Measurements from ENCODE around the gene GLUL.

GLUL gene
- 66.1 to 90.1 reads per million in 2 experiments for total RNA-seq

- peak; percentile 33 for DNase-seq (ENCODE audit: low read depth)
Measured at GRCh38 chr1:182391362-182392049, at the start of gene GLUL. Gene GLUL (minus strand): TSS chr1:182391790. CDS start chr1:182388737, 3,053 bp downstream.

DNA sequence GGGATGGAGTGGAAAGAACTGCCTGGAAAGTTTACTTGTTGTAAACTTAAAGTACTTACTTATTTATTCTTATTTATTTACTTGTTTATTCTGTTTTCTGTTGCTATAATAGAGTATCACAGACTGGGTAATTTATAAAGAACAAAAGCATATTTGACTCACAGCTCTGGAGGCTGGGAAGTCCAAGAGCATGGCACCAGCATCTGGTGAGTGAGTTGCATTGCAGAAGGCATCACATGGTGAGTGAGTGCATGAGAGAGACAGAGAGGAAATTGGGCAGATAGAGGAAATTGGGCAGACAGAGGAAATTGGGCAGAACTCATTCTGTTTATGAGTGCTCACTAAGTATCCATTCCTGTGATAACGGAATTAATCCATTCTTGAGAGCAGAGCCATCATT is 46.7 kb upstream of the GLUL start:
- DNase-seq (ENCODE audit: low read depth) = no peak

- no peak for DNase-seq (ENCODE audit: low read depth)
Measured at GRCh38 chr1:182433580-182433979, 42.0 kb upstream of the GLUL start.

DNA sequence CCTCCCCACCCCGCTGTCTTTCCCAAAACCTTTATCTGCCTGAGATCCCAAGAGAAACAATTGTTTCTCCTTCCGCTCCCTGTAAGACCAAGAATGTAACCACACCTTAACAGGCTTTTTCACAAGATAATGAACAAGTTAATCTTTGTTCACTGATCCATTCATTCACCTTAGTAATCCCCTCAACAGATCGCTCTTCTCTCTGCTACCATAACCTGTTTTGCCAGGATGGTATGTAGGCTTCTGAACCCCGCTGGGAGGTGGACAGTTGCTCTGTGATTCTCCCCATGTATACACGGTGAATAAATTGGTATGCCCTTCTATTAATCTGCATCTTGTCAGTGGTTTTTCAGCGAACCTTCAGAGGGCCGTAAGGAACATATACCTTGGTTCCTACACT is 39.7 kb upstream of the GLUL start:
- no peak for DNase-seq (ENCODE audit: low read depth)

GRCh38 chr1:182430263-182431068 is 38.9 kb upstream of the GLUL start:
- no peak for DNase-seq (ENCODE audit: low read depth)

- DNase-seq (ENCODE audit: low read depth) = no peak
Measured at GRCh38 chr1:182428043-182428442, 36.5 kb upstream of the GLUL start.

DNA sequence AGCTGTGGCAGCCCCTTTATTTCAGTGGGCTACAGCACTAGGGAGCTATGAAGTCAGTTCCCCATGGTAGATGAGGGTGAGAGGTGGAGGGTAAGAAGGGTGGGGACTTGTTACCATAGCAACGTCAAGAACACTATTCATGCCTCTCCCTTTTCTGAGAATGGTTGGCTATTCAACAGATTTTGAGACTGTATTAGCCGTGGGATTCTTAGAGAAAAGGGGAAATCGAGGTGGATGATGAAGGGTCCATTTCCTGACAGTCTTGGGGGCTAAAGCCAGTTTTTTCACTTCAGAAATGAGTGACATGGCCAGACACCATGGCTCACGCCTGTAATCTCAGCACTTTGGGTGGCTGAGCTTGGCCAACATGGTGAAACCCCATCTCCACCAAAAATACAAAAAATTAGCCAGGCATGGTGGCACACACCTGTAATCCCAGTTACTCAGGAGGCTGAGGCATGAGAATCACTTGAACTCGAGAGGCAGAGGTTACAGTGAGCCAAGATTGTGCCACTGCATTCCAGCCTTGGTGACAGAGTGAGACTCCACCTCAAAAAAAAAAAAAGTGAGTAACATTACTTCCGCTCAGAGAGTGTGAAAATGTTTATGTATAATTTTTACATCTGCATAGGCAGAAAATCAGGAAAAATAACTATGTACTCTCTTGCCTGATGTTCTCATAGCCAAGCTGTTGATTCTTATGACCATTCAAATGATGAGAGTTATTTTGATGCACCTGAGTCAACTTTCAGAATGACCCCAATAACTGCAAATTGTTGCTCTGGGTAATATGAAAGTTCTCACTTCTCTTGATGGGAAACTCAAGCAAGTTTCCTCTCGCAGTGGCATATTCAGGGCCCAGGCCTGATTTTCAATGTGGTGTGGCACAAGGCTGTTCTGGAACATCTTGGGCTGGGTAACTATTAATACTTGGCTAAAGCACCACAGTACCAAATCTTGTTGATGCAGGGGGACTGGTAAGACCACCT is 35.1 kb upstream of the GLUL start:
- no peak for DNase-seq (ENCODE audit: low read depth)

GRCh38 chr1:182415789-182416188 is 24.2 kb upstream of the GLUL start:
- no peak for DNase-seq (ENCODE audit: low read depth)

- no peak for DNase-seq (ENCODE audit: low read depth)
Measured at GRCh38 chr1:182413969-182414368, 22.4 kb upstream of the GLUL start.

DNA sequence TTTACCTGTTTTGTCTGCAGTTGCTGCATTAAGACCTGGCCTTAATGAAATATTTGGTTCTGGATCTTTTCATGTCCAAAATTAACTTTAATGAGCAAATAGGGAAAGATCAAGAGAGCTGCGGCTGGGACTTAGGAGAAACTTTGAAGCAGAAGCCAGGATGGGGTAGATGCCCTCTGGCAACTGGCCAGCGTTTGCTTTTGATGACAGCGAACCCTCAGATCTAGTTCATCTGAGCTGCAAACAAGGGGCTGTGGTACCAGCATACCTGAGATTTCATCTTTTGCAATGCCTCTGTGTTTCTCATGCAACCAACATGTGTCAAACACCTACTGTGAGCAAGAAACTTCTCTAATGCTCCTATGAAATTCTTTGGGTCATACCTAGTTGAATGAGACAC is 21.9 kb upstream of the GLUL start:
- no peak for DNase-seq (ENCODE audit: low read depth)

GRCh38 chr1:182410620-182411273 is 19.2 kb upstream of the GLUL start:
- DNase-seq (ENCODE audit: low read depth) = no peak

DNA sequence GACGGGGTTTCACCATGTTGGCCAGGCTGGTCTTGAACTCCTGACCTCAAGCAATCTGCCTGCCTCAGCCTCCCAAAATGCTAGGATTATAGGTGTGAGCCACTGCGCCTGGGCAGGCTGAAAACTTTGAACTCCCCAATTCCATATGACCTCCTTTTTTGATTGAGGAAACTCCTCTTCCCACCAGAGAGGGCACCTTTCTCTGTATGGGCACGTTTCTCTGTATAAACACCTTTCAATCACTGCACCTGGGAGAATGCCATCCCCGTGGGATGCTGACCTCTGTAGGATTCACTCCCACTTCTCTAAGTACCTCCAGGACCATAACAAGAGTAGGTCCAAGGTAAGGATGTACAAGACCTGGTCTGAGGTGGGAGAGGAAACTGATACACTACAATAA is 18.5 kb upstream of the GLUL start:
- DNase-seq (ENCODE audit: low read depth) = no peak

- DNase-seq (ENCODE audit: low read depth) = no peak
Measured at GRCh38 chr1:182408435-182409075, 17.0 kb upstream of the GLUL start.

DNA sequence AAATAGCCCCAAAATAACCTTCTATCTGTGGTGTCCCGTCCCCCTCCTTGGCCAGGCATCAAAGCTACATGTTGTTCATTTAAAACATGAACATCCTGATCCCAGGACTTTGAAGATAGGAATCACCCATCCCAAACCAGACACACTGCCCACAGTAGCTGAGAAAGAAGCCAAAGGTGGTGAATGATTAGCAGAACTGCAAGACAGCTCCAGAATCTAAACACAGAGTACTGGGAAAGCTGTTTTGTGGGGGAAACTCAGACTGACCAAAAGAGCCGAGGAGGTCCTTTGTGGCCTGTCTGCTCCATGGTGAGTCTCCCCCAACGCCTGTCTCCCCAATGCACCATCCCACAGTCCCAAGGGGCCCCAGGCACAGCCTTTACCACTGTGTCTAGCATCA is 16.1 kb upstream of the GLUL start:
- no peak for DNase-seq (ENCODE audit: low read depth)

DNA sequence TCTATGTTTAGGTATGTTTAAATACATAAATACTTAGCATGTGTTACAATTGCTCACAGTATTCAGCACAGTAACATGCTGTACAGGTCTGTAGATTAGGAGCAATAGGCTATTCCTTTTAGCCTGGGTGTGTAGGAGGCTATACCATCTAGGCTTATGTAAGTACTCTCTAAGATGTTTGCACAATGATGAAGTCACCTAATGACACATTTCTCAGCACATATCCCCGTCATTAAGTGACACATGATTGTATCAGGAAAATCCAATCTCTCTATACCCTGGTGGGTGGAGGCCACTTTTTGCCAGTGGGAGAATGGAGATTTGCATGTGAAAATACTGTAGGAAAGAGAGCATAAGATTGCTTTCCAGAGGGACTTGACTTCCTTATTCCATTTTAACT is 14.4 kb upstream of the GLUL start:
- DNase-seq (ENCODE audit: low read depth) = no peak

DNA sequence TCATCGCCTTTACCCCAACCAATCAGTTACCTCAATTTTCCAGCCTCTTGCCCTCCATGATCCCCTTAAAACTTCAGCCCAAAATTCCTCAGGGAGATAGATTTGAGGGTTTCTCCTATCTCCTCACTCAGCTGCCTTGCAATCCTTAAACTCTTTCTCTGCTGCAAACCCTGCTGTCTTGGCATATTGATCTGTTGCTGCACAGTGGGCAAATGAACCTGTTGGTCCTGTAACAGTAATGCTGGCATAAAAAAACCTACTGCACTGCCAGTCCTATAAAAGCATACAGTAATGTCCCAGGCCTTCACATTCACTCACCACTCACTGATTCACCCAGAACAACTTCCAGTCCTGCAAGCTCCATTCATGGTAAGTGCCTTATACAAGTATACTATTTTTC is 14.0 kb upstream of the GLUL start:
- no peak for DNase-seq (ENCODE audit: low read depth)

GRCh38 chr1:182404781-182405180 is 13.2 kb upstream of the GLUL start:
- no peak for DNase-seq (ENCODE audit: low read depth)

GRCh38 chr1:182400567-182400966 is 9.0 kb upstream of the GLUL start, which contains the start of gene TEDDM1:
Gene TEDDM1 (minus strand): TSS chr1:182400667. CDS start chr1:182400485, 182 bp downstream.
- DNase-seq (ENCODE audit: low read depth) = no peak

DNA sequence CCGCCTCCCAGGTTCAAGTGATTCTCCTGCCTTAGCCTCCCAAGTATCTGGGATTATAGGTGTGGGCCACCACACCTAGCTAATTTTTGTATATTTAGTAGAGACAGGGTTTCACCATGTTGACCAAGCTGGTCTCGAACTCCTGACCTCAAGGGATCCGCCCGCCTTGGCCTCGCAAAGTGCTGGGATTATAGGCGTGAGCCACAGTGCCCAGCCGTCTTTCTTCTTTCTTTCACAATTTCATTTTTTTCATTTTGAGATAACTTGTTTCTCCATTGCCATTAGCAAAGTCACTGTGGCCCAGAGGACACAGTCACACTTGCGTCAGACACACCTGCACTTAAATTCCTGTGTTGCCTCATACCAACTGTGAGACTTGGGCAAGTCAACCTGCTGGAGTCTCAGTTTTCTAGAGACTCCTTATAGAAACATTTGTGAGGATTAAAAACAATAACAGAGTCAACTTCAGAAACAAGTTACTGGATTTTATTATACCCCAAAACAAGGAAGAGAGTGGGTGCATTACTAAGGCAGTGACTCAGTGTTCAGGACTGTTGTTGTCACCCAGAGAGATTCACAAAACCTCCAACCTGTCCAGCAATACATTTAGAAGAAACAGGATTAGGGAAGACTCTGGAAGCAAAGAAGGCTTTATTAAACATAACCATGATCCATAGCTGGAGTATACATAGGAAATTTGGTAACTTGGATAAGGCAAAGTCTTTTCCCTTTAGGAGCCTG is 6.2 kb upstream of the GLUL start:
- DNase-seq (ENCODE audit: low read depth) = no peak

DNA sequence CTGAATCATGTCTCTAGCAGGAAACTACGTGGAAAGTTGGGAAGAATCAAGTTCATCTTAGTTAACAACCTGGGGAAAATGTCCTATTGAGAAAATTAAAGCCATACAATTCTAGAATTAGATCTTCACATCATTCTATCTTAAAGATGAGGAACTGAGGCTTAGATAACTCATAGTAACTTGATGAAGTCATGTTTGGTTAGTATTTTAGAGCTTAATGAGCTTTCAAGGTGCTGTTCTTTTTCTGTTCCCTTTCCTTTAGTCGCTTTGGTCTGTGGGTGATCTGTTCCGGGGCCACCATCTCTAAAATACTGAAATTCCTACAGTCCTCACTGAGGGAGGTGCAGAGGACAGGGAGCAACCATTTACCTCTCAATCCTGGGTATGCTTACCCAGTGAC is 4.3 kb upstream of the GLUL start:
- DNase-seq (ENCODE audit: low read depth) = no peak

Data from T follicular helper cell (primary cell).